Fibroblast of mammary gland (primary cell): ENCODE measurements around the gene L2HGDH.

Source experiments
- DNase-seq: peaks from one replicate; pipeline ENCODE4 v3.0.0-alpha.2; 2010; ENCODE audit warnings: low read depth
- H3K4me3 ChIP-seq: 2 replicates; pipeline ENCODE4 v1.5.1; 2011; ENCODE audit warnings: low read depth, mild to moderate bottlenecking, low read length, moderate library complexity; ENCODE audit not compliant: control insufficient read depth
- CTCF ChIP-seq: conservative IDR thresholded peaks from 2 replicates; pipeline ENCODE4 v1.5.1; 2011; ENCODE audit warnings: low read depth, low read length, inconsistent platforms; ENCODE audit not compliant: control insufficient read depth, insufficient read depth

The L2HGDH gene

GRCh38 chr14:50210074-50210473 lies 102.0 kb downstream of the L2HGDH start:
- no peak for TF ChIP-seq CTCF
- H3K4me3 ChIP-seq, result no peak overlapping the region
- DNase-seq, result no peak

GRCh38 chr14:50198499-50198898 lies 113.5 kb downstream of the L2HGDH start:
- TF ChIP-seq CTCF, result no peak
- no peak for DNase-seq
- H3K4me3 ChIP-seq, result no peak overlapping the region

- TF ChIP-seq CTCF, result no peak
Measured at GRCh38 chr14:50191499-50191898, 120.5 kb downstream of the L2HGDH start.

More at GRCh38 chr14:50191499-50191898, 120.5 kb downstream of the L2HGDH start:
- H3K4me3 ChIP-seq, result no peak overlapping the region
- DNase-seq, result no peak
